ENCODE results near the gene DCUN1D2. TPM values are rescaled to one million over a fixed set of nuclear protein-coding genes. Genes with fewer than 3 reads are reported as not detected.

Gene DCUN1D2
- total RNA-seq, 1 experiment from 2014 or later = 38.6 TPM

DNA sequence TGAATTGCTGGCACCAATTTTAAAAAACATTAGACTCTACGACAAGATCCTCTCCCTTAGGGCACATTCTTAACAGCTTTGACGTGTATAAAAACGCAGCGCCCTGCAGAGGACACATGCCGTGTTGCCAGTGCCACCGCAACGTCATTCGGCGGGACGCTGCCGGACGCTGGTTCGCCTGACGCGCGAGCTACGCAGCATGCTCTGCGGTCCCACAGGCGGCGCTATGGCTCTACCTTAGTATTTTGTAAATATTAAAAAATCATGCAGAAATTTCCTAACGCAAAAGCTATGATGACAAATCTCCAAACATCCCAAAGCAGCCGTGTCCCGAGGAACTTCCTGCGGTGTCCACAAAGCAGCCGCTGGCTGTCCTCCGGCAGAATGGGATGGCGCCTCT, 33.0 kb downstream of the DCUN1D2 start:
- DNase-seq (ENCODE audit: low spot score) = no peak
- no TSS peak for BruUV-seq (replicated peaks)
- peaks cover 30% of the 10 kb centered on the region for H3K36me3 ChIP-seq (ENCODE audit: insufficient read depth, low read length, poor library complexity, severe bottlenecking)
- CTCF ChIA-PET = interaction anchor here (0.6 to 2.4 kb wide), 2 partner anchors 31 to 104 kb away, joined by 3 to 20 read pairs; no protein-coding TSS in a partner anchor
- peak overlapping the region; percentile 80 for H3K27ac ChIP-seq (ENCODE audit: low read depth, low read length, poor library complexity, severe bottlenecking)
- H3K27me3 ChIP-seq (replicated peaks; ENCODE audit: insufficient read depth, low read depth, low read length, poor library complexity) = no peaks in the 10 kb centered on the region
- POLR2A ChIA-PET (ENCODE audit: low non-redundant PET) = no interaction called here
- H3K9me3 ChIP-seq (ENCODE audit: low read depth, low read length, poor library complexity, severe bottlenecking) = no peaks in the 10 kb centered on the region
- intact Hi-C loops (cut with micrococcal nuclease; ENCODE audit: unreplicated experiment) = no loop called here
- TF ChIP-seq, protein P1, sequence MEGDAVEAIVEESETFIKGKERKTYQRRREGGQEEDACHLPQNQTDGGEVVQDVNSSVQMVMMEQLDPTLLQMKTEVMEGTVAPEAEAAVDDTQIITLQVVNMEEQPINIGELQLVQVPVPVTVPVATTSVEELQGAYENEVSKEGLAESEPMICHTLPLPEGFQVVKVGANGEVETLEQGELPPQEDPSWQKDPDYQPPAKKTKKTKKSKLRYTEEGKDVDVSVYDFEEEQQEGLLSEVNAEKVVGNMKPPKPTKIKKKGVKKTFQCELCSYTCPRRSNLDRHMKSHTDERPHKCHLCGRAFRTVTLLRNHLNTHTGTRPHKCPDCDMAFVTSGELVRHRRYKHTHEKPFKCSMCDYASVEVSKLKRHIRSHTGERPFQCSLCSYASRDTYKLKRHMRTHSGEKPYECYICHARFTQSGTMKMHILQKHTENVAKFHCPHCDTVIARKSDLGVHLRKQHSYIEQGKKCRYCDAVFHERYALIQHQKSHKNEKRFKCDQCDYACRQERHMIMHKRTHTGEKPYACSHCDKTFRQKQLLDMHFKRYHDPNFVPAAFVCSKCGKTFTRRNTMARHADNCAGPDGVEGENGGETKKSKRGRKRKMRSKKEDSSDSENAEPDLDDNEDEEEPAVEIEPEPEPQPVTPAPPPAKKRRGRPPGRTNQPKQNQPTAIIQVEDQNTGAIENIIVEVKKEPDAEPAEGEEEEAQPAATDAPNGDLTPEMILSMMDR (conservative IDR thresholded peaks at IDR 0.05; ENCODE audit: low read depth, low read length) = peak; percentile 43; the same call in 1 of the 2 replicates
- TF ChIP-seq EZH2 (IDR thresholded peaks at IDR 0.05; ENCODE audit: borderline replicate concordance, low read depth, low read length, poor library complexity, severe bottlenecking) = no peak
- H3K4me1 ChIP-seq (ENCODE audit: insufficient read depth, low read length, poor library complexity, severe bottlenecking) = peaks cover 35% of the 10 kb centered on the region
- no peak overlapping the region for H3K4me3 ChIP-seq (ENCODE audit: low read depth, low read length, poor library complexity, severe bottlenecking)

DNA sequence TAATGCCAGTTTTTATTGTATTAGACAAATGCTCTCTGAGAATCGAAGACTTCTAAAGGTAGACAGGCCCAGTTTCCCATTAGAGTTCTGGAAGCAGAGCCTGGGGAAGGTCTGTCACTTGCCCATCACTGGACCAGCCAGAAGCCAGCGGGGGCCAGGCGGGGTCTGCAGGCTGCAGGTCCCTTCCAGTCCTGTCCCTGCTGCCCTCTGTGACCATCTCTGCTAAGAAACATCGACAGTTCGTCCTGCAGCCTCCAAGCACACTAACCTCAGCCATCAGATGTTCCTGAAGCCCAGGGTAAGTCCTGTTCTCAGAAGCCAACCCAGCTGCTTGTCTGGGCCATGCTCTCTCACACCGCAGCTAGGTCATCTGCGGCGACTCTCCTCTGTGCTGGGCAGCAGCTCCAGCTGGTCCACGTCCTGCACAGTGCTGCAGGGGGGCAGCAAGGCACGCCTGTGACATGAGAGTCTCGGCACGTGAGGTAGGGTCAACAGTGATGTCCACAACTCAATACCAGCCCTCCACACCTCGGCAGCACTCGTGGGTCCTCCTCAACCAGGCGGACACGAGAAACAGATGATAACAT, 34.3 kb downstream of the DCUN1D2 start:
- BruUV-seq (replicated peaks) = no TSS peak
- ChIA-PET CTCF (no interaction called here), POLR2A (ENCODE audit: low non-redundant PET) (no interaction called here)
- Histone ChIP-seq H3K27me3 (replicated peaks; ENCODE audit: insufficient read depth, low read depth, low read length, poor library complexity) (no peaks in the 10 kb centered on the region), H3K27ac (ENCODE audit: low read depth, low read length, poor library complexity, severe bottlenecking) (no peak overlapping the region), H3K4me3 (ENCODE audit: low read depth, low read length, poor library complexity, severe bottlenecking) (no peak overlapping the region), H3K4me1 (ENCODE audit: insufficient read depth, low read length, poor library complexity, severe bottlenecking) (peaks cover 35% of the 10 kb centered on the region), H3K9me3 (ENCODE audit: low read depth, low read length, poor library complexity, severe bottlenecking) (no peaks in the 10 kb centered on the region), H3K36me3 (ENCODE audit: insufficient read depth, low read length, poor library complexity, severe bottlenecking) (peaks cover 30% of the 10 kb centered on the region)
- DNase-seq (ENCODE audit: low spot score) = no peak
- TF ChIP-seq, protein P1 (conservative IDR thresholded peaks at IDR 0.05; ENCODE audit: low read depth, low read length) = no peak
- no peak for TF ChIP-seq EZH2 (IDR thresholded peaks at IDR 0.05; ENCODE audit: borderline replicate concordance, low read depth, low read length, poor library complexity, severe bottlenecking)
- intact Hi-C loops (cut with micrococcal nuclease; ENCODE audit: unreplicated experiment) = no loop called here

DNA sequence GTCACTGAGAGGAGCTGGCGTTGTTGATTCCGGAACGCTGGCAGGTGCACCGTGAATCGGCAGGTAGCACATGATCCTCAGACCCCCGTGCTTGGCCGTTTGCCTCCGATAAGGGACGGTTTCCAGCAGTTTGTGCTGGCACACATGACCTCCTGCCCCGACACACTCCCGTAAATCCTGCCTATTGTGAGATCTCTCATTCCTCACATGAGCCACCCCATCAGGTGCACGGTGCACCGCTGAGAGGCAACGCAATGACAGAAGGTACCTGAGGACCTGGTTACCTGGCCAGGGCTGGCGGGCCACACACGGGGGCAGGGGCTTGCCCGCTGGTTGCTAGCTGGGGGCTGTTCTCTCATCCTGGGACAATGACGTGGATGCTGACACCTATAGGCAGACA, 35.1 kb downstream of the DCUN1D2 start:
- POLR2A ChIA-PET (ENCODE audit: low non-redundant PET) = no interaction called here
- Histone ChIP-seq H3K27me3 (replicated peaks; ENCODE audit: insufficient read depth, low read depth, low read length, poor library complexity) (no peaks in the 10 kb centered on the region), H3K36me3 (ENCODE audit: insufficient read depth, low read length, poor library complexity, severe bottlenecking) (peaks cover 21% of the 10 kb centered on the region), H3K9me3 (ENCODE audit: low read depth, low read length, poor library complexity, severe bottlenecking) (no peaks in the 10 kb centered on the region), H3K4me3 (ENCODE audit: low read depth, low read length, poor library complexity, severe bottlenecking) (no peak overlapping the region), H3K4me1 (ENCODE audit: insufficient read depth, low read length, poor library complexity, severe bottlenecking) (peaks cover 35% of the 10 kb centered on the region), H3K27ac (ENCODE audit: low read depth, low read length, poor library complexity, severe bottlenecking) (peak overlapping the region; percentile 13)
- no TSS peak for BruUV-seq (replicated peaks)
- no peak for DNase-seq (ENCODE audit: low spot score)
- intact Hi-C loops (cut with micrococcal nuclease; ENCODE audit: unreplicated experiment) = no loop called here
- CTCF ChIA-PET = no interaction called here
- TF ChIP-seq, protein P1 (conservative IDR thresholded peaks at IDR 0.05; ENCODE audit: low read depth, low read length) = no peak
- TF ChIP-seq EZH2 (IDR thresholded peaks at IDR 0.05; ENCODE audit: borderline replicate concordance, low read depth, low read length, poor library complexity, severe bottlenecking) = no peak
